ENCODE data around the gene PDYN.

PDYN gene

DNA sequence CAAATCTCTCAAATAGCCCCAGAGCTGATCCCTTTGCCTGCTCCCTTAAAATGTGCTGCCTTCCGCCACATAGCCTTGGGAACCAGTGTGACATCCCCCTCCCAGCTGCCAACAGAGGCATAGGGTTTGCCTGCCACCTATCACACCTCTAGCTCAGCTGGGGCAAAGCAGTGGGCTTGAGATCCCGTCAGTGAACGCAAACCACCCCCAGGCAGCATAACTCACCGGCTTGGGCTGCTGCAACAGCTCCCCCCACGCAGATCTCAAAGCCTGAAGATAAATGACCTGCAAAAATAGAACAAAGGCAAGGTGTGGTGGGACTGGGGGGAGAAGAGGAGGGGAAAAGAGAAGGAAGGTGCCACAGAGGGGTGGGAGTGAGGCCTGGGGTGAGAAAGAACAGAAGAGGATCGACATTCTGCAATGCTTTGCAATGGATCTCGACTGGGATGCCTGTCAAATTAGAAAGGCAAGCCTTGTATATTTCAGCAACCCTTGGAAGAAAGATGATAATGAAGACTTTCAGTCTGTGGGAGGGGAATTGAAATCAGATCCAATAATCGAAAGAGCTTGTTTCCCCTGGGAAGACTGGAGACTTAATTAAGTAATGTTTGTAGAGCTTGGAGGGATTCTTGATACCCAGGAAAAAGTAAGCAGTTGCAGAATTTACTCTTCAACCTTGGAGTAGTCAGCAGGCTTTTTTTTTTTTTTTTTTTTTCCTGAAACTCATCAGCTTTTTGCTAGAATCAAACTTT lies 1.3 kb downstream of the PDYN start:
- DNase-seq, result no peak

DNA sequence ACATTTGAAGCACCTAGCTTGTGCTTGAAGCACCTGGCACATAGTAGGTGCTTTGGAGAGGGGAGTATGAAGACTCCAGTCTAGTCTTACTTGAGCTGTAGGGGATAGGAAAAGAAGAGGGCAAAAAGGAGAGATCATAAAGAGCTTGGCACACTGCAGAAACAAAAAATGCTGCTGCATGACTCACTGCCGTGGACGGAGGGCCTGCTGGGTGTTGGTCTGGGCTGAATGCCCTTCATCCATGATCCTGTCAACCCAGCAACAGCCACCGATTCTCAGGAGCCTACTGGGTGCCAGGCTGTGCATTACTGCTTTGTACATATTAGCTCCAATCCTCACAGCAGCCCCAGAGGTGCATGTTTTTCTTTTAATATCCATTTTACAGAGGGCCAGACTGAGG lies 6.0 kb downstream of the PDYN start:
- DNase-seq, result no peak

DNA sequence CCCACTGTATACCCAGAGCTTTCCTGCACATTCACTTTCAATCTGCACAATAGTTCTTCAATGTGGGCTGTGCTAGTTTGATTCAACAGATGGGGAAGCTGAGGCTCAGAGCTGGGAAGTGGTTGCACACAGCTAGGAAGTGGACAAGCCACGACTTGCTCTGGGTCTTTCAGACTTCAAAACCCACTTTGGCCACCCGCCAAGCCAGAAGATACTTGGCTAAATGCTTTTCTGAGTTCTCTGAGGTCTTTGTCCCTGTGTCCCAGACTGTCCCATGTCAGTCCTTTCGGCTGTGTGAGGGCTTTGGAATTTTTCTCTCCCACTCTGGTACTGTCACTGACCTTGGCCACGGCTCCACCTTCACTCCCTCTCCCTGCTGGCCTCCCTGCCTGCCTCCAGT lies 10.6 kb downstream of the PDYN start:
- DNase-seq, result no peak

DNA sequence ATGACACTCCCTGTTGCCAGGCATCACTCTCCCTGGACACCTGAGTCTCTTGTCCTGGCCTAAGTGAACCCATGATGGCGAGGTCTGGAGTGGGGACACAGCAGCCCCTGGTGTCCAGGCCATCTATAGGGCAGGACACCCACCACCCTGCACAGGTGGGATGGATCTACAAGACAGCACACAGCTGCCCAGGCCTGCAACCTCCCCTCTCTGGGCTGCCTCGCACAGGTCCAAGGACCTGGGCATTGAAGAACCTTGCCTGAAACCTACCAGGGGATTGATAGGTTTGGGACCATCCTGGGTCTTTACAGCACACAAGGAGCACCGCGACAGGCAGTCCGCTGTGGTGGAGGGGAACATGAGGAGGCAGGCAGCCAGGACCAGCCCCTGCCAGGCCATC lies 11.2 kb downstream of the PDYN start:
- DNase-seq, result no peak

DNA sequence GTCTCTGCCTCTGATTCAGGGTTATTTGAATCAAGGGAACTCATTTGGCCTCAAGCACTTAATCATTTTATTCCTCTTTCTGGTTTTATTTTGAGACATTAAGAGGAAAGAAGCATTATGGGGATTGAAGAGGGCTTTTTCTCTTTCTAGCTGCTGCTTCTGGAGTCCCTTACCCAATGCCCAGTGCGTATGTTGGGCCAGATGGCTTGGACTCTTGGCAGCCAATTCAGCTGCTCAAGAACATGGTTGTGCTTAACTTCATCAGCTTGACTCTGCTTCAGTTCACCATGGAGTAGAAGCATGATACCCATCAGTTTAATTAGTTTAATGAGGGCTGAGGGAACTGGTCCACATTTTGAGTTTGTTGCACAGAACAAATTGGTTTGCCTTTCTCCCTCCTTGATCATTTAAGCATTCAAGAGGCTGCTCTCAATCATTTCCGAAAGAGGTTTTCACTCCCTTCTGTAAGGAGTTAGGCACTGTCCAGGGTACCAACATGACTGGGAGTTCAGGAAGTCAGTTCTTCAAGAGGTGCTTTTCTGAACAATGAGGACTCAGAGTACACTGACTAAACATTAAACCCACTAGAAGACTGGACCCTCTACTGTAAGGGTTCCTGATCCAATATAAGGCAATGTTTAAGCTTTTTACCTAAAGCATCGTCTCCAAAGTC lies 14.6 kb downstream of the PDYN start:
- DNase-seq, result no peak

DNA sequence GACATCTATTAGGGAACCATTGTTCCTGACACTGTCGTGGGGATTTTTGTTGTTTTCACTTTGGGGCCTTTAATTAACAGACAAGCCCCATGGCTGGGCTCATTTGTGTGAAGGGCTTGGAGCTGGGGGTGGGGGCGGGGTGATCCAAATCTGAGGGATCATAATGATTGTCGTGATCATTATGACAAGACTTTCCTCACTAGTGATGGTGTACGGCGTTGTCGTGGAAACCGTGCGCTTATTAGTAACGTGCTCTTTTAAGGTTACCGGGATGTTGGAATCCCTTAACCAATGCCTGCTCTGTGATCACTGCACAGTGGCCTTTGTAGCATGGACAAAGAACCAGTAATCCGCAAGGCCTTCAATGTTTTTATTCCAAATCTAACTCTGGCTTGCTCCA lies 18.6 kb downstream of the PDYN start:
- DNase-seq, result no peak

DNA sequence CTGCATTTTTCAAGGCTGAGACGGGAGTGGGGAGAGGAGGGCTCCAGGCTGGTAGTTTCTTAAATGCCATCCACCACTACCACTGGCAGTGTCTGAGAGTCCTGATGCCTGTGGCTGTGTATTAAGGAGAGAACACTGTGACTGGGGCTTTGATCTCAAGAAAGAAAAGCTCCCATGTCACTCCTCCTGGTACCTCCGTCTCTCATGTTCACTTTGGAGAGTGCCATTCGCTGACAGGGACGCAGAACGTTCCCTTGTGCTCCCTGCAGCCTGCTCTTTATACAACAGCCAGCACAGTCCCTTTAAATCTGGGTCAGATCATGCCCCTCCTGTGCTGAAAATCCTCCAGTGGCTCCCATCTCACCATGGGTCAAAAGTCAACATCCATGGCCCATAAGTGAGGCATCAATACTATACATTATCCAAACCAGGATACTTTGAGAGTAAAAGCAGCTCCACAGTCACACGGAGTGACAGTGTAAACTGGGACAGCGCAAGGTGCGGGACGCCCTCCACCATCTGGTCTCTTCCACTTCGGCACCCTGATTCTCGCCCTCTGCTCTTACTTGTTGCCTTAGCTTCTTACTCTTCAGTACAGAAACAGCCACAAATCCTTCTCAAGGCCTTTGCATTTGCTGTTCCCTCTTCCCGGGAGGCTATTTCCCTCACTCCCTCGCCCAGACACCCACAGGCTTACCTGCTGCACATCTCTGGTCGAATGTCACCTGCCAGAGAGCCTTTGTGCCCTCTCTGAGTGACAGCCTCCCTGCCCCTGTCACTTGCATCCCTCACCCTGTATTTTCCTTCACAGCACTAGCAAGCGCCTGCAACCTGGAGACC lies 20.0 kb downstream of the PDYN start:
- DNase-seq, result no peak

DNA sequence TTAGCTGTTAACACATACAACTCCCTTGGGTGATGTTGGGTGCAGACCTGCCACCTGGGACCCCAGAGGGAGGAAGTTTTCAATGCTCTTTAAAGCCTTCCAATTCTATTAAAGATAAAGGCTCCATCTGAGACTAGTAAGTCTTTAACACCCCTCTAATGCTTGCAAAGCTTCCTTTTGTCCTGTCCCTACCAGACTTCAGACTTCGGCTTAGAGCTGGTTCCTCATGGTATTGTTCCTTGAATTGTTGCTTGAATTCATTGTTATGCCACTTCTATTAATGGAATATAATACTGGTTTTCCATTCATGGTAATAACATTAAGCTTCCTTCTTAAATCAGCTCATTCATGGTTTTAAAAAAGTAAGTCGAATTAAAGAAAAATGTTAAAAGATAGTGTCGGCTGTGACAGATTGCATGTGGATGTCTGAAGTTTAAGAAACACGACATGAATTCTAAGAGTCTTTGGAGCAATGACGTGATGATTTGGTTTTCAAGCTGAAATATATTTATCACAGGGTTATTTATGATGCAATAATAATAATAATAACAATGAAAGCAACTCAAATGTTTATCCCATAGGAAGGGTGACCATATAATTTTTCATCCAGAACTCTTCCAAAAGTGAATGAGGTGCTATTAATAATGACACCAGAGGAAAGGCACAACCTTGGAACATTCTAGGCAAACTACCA lies 21.8 kb downstream of the PDYN start:
- DNase-seq, result no peak

DNA sequence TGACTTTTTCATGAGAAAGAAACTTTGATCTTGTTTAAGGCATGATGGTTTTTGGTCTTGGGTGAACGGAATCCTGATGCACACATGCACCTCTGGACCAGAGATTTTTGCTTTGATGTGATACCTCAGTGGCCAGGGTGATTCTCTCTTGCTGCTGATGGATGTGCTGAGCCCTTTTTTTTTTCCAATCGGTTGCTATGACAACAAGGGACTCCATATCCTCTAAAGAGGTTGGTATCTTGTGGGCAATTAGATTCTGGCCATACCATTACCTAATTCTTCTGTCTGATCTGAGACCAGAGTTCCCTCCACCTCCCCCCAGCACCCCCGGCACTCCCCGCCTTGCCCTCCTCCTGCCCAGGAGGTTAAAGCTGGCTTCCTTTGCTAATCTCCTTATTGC lies 24.9 kb downstream of the PDYN start:
- DNase-seq, result no peak

DNA sequence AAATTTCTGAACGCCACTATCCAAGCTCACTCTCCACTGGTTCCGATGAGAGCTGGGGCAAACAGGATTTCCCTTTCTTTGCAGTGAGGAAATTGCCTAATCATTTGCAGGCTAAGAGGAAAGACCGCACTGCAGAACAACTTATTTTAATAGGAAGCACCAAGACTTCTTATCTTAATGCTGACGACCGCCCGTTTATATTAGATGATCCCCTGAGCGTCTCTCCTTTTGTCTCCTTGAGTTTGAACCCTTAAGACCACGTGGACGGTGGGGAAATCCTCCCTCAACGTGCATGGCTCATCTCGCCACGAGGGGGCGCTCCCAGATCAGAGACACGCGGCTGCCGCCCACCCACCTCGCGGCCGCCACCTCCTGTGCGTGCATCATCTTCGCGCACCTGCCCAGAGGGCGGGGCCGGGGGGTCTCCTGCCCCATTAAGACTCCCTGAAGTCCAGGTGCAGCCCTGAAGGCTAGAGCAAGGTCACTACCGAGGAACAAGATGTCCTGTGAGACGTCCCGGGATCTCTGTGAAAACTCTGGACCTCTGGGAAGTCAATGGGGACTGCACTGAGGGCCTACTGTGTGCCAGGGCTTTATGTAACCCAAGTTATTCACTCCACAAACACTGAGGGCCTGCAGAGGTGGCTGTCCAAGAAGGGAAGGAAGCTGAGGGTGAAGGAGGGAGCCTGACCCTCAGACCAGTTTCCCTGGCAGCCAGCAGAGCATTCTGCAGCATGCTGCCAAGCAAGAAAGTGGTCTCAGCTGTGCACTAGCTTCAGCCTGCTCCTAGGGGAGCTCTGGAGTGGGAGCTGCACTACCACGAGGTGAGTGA lies 28.1 kb downstream of the PDYN start:
- peak; percentile 80 to 92 for DNase-seq

DNA sequence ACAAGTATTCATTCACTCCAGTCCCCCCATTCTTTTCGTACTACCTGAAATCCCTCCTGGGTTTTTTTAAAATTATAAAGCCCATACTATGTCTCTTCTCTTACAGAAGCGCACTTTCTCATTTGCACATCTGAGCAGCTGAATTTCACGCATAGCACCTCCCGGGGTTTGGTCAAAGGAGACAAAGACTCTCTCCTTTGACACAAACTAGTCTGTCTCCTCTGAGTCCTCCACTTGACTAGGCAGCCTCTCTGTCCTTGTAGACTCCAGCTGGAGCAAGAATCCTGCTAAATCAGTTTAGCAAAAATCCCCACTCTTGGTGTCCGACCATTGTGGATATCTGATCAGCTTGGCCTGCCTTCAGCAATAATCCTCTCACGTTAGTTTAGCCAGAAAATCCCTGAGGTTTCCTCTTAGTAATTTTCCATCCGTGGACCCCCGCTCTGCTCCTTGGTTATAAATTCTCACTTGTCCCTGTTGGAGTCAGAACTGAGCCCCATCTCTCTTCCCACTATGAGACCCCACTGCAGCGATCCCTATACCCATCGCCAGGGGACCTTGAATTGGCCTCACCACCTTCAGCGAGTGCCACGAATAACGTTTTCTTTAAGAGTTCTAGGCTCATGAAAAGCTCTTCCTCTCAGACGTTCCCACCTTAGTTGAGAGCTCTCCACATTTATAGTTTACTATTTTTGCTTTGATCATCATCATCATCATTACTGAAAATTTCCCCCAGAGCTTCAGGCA lies 29.0 kb downstream of the PDYN start:
- DNase-seq, result peak in 1 of 2 experiments; percentile 8

DNA sequence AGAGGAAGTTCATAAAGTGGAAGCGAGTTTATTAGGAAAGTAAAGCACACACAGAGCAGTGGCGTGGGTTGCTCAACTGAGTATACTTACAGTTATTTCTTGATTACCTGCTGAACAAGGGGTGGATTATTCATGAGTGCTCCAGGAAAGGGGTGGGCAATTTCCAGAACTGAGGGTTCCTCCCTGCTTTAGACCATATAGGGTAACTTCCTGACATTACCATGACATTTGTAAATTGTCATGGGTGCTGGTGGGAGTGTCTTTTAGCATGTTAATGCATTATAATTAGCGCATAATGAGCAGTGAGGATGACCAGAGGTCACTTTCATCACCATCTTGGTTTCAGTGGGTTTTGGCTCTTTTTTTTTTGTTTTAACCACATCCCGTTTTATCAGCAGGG lies 29.8 kb downstream of the PDYN start:
- DNase-seq, result no peak

DNA sequence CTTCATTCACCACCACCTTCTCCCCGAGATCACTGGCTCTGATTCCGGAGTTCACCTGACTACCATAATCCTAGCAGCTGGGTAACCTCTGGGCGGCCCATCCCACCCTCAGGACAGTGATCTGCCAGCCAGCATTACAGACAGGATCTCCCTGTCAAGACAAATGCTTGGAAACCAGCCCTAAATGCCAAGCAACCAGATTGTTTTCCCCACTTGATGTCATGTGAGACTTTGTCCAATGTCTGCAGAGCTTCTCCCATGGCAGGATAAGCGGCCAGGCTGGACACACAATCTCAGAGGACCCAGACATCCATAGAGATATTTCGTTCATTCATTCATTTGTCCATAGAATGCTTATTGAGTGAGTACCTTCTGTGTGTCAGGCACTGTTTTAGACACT lies 32.5 kb downstream of the PDYN start:
- no peak for DNase-seq

DNA sequence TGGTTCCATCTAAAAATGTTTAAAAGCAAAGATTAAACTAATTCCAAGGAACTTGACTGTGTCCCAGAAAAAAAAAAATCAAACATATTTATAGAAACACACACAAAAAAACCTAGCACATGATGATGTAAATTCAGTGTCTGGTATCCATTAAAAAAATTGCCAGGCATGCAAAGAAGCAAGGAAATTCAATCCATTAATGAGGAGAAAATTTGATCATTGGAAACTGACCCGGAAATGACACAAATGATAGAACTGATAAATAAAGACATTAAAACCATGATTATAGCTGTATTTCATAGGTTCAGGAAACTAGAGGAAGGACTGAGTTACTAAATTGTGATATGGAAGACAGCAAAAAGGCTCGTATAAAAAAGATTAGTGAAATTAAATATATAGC lies 34.7 kb downstream of the PDYN start:
- DNase-seq, result no peak

DNA sequence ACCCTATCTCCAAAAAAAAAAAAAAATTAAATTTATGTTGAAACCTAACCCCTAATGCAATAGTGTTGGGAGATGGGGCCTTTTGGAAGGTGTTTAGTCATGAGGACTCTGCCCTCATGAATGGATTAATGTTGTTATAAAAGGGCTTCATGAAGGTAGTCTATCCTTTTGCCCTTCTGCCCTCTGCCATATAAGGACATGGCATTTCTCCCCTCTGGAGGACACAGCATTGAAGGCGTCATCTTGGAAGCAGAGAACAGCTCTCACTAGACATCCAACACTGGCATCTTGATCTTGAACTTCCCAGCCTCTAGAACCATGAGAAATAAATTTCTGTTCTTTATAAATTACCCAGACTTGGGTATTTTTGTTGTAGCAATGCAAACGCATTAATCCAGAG lies 35.4 kb downstream of the PDYN start:
- no peak for DNase-seq

DNA sequence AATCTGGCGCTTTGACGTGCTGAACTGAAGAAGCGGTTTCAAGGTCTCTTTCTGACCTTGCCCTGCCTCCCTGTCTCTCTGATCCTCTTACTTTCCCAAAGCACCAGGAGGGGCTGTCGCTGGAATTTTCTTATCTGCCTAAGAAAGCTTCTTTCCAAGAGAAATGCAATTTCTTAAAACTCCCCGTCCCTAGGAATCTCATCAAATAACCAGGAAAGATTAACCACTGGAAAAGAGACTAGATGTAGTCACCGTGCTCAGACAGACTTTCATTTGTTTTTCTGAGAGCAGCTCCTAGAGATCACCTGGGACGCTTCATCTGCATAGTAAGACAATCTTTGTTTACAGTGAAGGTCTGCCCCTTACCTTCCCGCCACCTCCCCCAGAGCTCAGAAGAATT lies 38.6 kb downstream of the PDYN start:
- no peak for DNase-seq

DNA sequence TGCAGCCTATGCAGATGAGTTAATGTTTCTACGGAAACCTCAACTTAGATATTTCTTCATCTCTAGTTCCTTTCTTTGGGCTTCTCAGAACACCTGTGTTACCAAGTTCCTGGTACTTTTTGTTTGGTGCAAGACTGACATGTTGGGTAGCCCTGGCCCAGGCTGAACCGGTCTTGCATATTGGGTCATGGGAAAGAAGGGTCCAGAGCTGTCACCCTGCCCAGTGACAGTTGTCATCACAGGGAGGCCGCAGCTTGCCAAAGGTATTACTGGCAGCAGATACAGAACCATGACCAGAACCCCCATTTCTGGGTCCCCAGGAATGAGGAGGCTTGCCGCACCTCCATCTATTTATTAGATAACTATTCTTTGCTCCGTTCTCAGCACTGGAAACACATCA lies 40.2 kb downstream of the PDYN start:
- DNase-seq, result no peak

DNA sequence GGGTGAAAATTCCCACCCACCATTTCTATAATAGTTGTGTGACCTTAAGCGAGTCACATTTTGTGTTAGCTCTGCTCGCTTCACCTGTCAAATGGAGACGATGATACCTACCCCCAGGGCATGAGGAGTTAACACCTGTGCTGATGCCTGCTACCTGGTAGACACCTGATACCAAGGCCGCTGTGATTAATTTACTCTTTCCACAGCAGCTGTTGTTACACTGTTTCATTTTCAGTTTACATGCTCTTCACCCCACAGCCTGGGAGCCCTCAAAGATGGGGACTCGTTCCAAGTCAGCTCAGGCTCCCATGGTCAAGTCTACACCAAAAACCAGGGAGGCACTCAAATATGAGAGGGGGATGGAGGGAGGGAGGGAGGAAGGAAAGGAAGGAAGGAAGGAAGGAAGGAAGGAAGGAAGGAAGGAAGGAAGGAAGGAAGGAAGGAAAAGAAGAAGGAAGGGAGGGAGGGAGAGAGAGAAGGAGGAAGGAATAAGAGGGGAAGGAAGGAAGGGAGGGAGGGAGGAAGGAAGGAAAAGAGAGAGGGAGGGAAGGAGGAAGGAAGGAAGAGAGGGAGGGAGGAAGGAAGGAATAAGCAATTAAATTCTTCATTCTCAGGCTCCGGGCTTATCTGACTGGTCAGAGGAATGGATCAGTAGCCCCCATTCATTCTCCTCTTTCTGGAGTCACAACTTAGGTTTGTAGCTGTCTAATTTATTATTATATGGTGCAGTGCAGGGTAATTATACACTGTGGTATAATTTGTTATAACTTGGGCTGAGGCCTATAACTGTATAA lies 40.9 kb downstream of the PDYN start:
- no peak for DNase-seq

DNA sequence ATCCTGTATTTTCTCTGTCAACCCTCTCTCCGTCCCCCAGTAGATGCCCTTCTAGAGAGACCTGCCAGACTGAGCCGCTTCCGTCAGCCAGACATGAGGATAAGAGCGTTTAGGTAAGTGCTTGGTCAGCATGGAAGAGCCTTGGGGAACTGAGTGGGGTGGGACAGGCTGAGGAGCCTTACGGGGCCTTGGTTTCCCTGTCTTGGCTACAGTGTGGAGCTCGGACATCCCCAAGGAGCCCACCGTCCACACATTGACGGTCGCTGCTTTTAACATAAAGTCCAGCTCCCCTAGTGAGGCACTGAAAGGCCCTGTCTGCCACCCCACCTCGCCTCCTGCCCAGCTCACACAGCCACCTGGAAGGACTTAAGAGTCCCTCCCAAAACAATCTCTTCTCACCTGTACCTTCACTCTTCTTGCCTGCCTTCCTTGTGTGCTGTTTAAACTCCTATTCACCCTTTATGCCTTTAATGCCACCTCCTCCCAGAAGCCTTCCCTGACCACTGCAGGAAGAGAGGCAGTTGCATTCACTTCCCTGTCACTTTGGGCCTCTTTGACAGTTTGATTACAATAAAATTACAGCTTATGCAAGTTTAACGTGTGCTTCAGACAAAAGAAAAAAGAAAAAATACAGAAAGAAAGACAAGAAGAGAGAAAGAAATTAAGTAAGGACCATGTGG lies 42.3 kb downstream of the PDYN start:
- no peak for DNase-seq

DNA sequence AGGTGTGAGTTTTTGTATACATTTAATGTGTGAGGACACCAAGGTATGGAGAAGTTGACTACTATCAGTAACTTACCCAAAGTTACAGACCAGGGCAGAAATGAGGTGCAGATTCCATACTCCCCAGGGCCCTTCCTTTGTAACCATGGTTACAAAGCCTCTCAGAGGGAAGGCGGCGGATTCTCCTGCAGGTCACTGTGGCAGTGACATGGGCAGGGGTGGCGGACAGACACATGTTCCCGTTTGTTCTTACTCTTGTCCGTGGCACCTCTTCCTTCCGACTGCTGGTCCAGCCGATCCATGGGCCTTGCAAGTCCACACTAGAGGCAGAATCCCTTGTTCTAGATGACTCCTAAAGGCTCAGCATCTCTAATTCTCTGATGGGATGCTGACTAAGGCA lies 43.0 kb downstream of the PDYN start:
- DNase-seq, result no peak
